Tibial nerve (tissue), 4 donors: ENCODE measurements around the gene SHISAL2A.

Source experiments
- EP300 ChIP-seq, 2 donors: sonication (generic); formaldehyde crosslinking; IDR thresholded peaks; one replicate each; pipeline ENCODE4 v1.6.1; 2017; ENCODE audit warnings: antibody characterized with exemption in 2 of 2, mild to moderate bottlenecking in 1 of 2
- TF ChIP-seq, protein P1 (sequence below), 5 experiments: fragments of 200-600 bp in 3 of 5; fragments of 450-650 bp in 2 of 5; sonication (generic) in 3 of 5; IDR thresholded peaks; one replicate each; pipeline ENCODE4 v1.5.1; 2016 to 2019; ENCODE audit warnings: antibody characterized with exemption in 5 of 5, mild to moderate bottlenecking in 3 of 5, moderate library complexity in 2 of 5

GRCh38 chr1:52634111-52634510 lies 1.1 kb downstream of the SHISAL2A start:
- TF ChIP-seq, protein P1, sequence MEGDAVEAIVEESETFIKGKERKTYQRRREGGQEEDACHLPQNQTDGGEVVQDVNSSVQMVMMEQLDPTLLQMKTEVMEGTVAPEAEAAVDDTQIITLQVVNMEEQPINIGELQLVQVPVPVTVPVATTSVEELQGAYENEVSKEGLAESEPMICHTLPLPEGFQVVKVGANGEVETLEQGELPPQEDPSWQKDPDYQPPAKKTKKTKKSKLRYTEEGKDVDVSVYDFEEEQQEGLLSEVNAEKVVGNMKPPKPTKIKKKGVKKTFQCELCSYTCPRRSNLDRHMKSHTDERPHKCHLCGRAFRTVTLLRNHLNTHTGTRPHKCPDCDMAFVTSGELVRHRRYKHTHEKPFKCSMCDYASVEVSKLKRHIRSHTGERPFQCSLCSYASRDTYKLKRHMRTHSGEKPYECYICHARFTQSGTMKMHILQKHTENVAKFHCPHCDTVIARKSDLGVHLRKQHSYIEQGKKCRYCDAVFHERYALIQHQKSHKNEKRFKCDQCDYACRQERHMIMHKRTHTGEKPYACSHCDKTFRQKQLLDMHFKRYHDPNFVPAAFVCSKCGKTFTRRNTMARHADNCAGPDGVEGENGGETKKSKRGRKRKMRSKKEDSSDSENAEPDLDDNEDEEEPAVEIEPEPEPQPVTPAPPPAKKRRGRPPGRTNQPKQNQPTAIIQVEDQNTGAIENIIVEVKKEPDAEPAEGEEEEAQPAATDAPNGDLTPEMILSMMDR (IDR thresholded peaks at IDR 0.05) = no peak
- TF ChIP-seq EP300 (IDR thresholded peaks at IDR 0.05) = no peak
